CD14-positive monocyte (primary cell): ENCODE results near the gene SCUBE1. TPM values are rescaled to one million over a fixed set of nuclear protein-coding genes. Genes with fewer than 3 reads are reported as not detected.

Experiments
- DNase-seq, 3 donors: peaks; one replicate each; pipeline ENCODE4 v3.0.0-alpha.2; 2011 to 2022
- H2AFZ ChIP-seq: 2 replicates; pipeline ENCODE4 v1.6.0; 2012; ENCODE audit warnings: mild to moderate bottlenecking, low read depth, low read length, inconsistent platforms; ENCODE audit not compliant: insufficient read depth, poor library complexity, severe bottlenecking
- H3K27ac ChIP-seq, 2 donors: 1 replicate in 1 of 2; 2 replicates in 1 of 2; pipeline ENCODE4 v1.5.1; 2012 to 2013; ENCODE audit warnings: low read length in 2 of 2, control low read depth in 1 of 2, inconsistent platforms in 1 of 2, low read depth in 1 of 2, mild to moderate bottlenecking in 1 of 2
- H3K27me3 ChIP-seq, 2 donors: one replicate each; pipeline versions ENCODE4 v1.6.0 to v1.6.1; 2011 to 2013; ENCODE audit warnings: low read length in 2 of 2; ENCODE audit not compliant: control insufficient read depth in 2 of 2, insufficient read depth in 2 of 2
- H3K36me3 ChIP-seq, 2 donors: replicated peaks in 1 of 2; 1 replicate in 1 of 2; 2 replicates in 1 of 2; pipeline versions ENCODE4 v1.5.1 to v1.6.1; 2012 to 2013; ENCODE audit warnings: low read length in 2 of 2, control low read depth in 1 of 2, inconsistent platforms in 1 of 2, mild to moderate bottlenecking in 1 of 2; ENCODE audit not compliant: insufficient read depth in 2 of 2, control insufficient read depth in 1 of 2
- H3K4me1 ChIP-seq, 2 donors: 1 replicate in 1 of 2; 2 replicates in 1 of 2; pipeline versions ENCODE4 v1.5.1 to v1.6.1; 2012 to 2013; ENCODE audit warnings: low read length in 2 of 2, control low read depth in 1 of 2, inconsistent platforms in 1 of 2, mild to moderate bottlenecking in 1 of 2, moderate library complexity in 1 of 2; ENCODE audit not compliant: insufficient read depth in 2 of 2, control insufficient read depth in 1 of 2
- H3K4me2 ChIP-seq: replicated peaks from 2 replicates; pipeline ENCODE3; 2012; ENCODE audit warnings: low read length, moderate library complexity, mild to moderate bottlenecking; ENCODE audit not compliant: poor library complexity, severe bottlenecking; ENCODE audit errors: extremely low read depth
- H3K4me3 ChIP-seq, 3 experiments: fragments of 200-600 bp in 1 of 3; sonication (generic) in 1 of 3; replicated peaks in 1 of 3; 1 replicate in 2 of 3; 2 replicates in 1 of 3; pipeline ENCODE4 v1.5.1; 2011 to 2013; ENCODE audit warnings: low read length in 3 of 3, mild to moderate bottlenecking in 3 of 3, control low read depth in 2 of 3, low read depth in 2 of 3, inconsistent platforms in 1 of 3, moderate library complexity in 1 of 3
- H3K79me2 ChIP-seq: 2 replicates; pipeline ENCODE4 v1.6.0; 2012; ENCODE audit warnings: mild to moderate bottlenecking, control low read depth, inconsistent platforms, low read length, moderate library complexity; ENCODE audit not compliant: insufficient read depth
- H3K9ac ChIP-seq: 2 replicates; pipeline ENCODE4 v1.6.0; 2017; ENCODE audit warnings: low read length, mild to moderate bottlenecking; ENCODE audit not compliant: insufficient read depth, poor library complexity, severe bottlenecking
- H3K9me3 ChIP-seq, 2 donors: replicated peaks in 1 of 2; 1 replicate in 1 of 2; 2 replicates in 1 of 2; pipeline versions ENCODE4 v1.5.1 to v1.6.1; 2012 to 2013; ENCODE audit warnings: low read length in 2 of 2, control low read depth in 1 of 2; ENCODE audit not compliant: control insufficient read depth in 1 of 2, insufficient read depth in 1 of 2
- H4K20me1 ChIP-seq: 2 replicates; pipeline ENCODE4 v1.6.0; 2012; ENCODE audit warnings: mild to moderate bottlenecking, low read length, control low read depth, moderate library complexity; ENCODE audit not compliant: insufficient read depth
- H3K27ac Mint-ChIP-seq, 7 donors: one replicate each; pipeline ENCODE4 v1.8.0; 2020; ENCODE audit warnings: mild to moderate bottlenecking in 7 of 7, mixed read lengths in 7 of 7, moderate library complexity in 6 of 7, inconsistent platforms in 2 of 7
- H3K27me3 Mint-ChIP-seq, 3 donors: one replicate each; pipeline ENCODE4 v1.8.0; 2021 to 2022; ENCODE audit warnings: low read depth in 3 of 3, mild to moderate bottlenecking in 3 of 3, mixed read lengths in 3 of 3, moderate library complexity in 3 of 3, inconsistent platforms in 1 of 3
- H3K36me3 Mint-ChIP-seq, 2 donors: one replicate each; pipeline ENCODE4 v1.8.0; 2020; ENCODE audit warnings: mixed read lengths in 2 of 2, inconsistent platforms in 1 of 2, mild to moderate bottlenecking in 1 of 2
- H3K4me1 Mint-ChIP-seq: one replicate; pipeline ENCODE4 v1.8.0; 2020; ENCODE audit warnings: mild to moderate bottlenecking, mixed read lengths
- H3K4me3 Mint-ChIP-seq, 2 donors: one replicate each; pipeline ENCODE4 v1.8.0; 2020; ENCODE audit warnings: mild to moderate bottlenecking in 2 of 2, mixed read lengths in 2 of 2, moderate library complexity in 1 of 2
- H3K9me3 Mint-ChIP-seq, 7 donors: one replicate each; pipeline ENCODE4 v1.8.0; 2020 to 2022; ENCODE audit warnings: mixed read lengths in 7 of 7, mild to moderate bottlenecking in 6 of 7, moderate library complexity in 6 of 7, inconsistent platforms in 2 of 7
- WGBS: methylation state at CpG from one replicate; pipeline ENCODE4 v1.1.5; 2013; ENCODE audit warnings: missing lambda C conversion rate; ENCODE audit not compliant: insufficient coverage; 5-methylcytosine and 5-hydroxymethylcytosine counted together
- intact Hi-C, 2 donors: fragments of 100-400 bp; cut with micrococcal nuclease; formaldehyde crosslinking; loops; one replicate each; pipeline versions ENCODE4 v1.15.0 to v1.15.1; 2023
- polyA plus RNA-seq, 3 donors: library from polyadenylated mRNA; depleted of rRNA in 1 of 3; unstranded in 2 of 3; stranded (reverse) in 1 of 3; fragments of 300-500 nt in 2 of 3; fragments of >200 nt in 1 of 3; fragmentation: Illumina TruSeq in 2 of 3; gene quantifications; 1 replicate in 2 of 3; 2 replicates in 1 of 3; pipeline ENCODE4 v1.2.3, GENCODE V29; 2012 to 2021
- TF ChIP-seq, protein P1 (sequence below): fragments of 200-600 bp; IDR thresholded peaks from one replicate; pipeline ENCODE4 v1.8.0; 2022; ENCODE audit warnings: antibody characterized with exemption, mild to moderate bottlenecking

The SCUBE1 gene
- polyA plus RNA-seq, 3 donors: 0.20 to 0.32 (median 0.26) TPM

- no peak overlapping the region for H3K4me3 ChIP-seq
- H3K4me2 ChIP-seq: no peak overlapping the region
- H3K36me3 ChIP-seq: no peaks in the 10 kb centered on the region
- TF ChIP-seq, protein P1, sequence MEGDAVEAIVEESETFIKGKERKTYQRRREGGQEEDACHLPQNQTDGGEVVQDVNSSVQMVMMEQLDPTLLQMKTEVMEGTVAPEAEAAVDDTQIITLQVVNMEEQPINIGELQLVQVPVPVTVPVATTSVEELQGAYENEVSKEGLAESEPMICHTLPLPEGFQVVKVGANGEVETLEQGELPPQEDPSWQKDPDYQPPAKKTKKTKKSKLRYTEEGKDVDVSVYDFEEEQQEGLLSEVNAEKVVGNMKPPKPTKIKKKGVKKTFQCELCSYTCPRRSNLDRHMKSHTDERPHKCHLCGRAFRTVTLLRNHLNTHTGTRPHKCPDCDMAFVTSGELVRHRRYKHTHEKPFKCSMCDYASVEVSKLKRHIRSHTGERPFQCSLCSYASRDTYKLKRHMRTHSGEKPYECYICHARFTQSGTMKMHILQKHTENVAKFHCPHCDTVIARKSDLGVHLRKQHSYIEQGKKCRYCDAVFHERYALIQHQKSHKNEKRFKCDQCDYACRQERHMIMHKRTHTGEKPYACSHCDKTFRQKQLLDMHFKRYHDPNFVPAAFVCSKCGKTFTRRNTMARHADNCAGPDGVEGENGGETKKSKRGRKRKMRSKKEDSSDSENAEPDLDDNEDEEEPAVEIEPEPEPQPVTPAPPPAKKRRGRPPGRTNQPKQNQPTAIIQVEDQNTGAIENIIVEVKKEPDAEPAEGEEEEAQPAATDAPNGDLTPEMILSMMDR: no peak
- H3K4me1 ChIP-seq: peaks cover 0 to 9% of the 10 kb centered on the region in 2 donors
- Mint-ChIP-seq H3K4me3 (no peak overlapping the region), H3K4me1 (peaks cover 8% of the 10 kb centered on the region), H3K27me3 (peaks cover 0 to 3% (median 2%) of the 10 kb centered on the region in 3 donors), H3K36me3 (no peaks in the 10 kb centered on the region), H3K27ac (peak overlapping the region in 1 of 7 donors; percentile 48), H3K9me3 (no peaks in the 10 kb centered on the region)
- H2AFZ ChIP-seq: no peak overlapping the region
- no peak overlapping the region for H3K27ac ChIP-seq
- no peaks in the 10 kb centered on the region for H3K9me3 ChIP-seq
- no peaks in the 10 kb centered on the region for H3K27me3 ChIP-seq
- H3K79me2 ChIP-seq: no peaks in the 10 kb centered on the region
- DNase-seq: peak; percentile 15 to 78 (median 32)
- intact Hi-C loops: loop anchor here (2.0 to 10.0 kb wide), 3 partner anchors 69 to 109 kb away; partner anchors contain the start of gene SCUBE1 (in 1 of the 2)
- no peaks in the 10 kb centered on the region for H4K20me1 ChIP-seq
- H3K9ac ChIP-seq: no peak overlapping the region
- 60% methylated on average over 18 of the region's 19 CpGs for WGBS
Measured at GRCh38 chr22:43275545-43276317, 67.4 kb downstream of the SCUBE1 start.

DNA sequence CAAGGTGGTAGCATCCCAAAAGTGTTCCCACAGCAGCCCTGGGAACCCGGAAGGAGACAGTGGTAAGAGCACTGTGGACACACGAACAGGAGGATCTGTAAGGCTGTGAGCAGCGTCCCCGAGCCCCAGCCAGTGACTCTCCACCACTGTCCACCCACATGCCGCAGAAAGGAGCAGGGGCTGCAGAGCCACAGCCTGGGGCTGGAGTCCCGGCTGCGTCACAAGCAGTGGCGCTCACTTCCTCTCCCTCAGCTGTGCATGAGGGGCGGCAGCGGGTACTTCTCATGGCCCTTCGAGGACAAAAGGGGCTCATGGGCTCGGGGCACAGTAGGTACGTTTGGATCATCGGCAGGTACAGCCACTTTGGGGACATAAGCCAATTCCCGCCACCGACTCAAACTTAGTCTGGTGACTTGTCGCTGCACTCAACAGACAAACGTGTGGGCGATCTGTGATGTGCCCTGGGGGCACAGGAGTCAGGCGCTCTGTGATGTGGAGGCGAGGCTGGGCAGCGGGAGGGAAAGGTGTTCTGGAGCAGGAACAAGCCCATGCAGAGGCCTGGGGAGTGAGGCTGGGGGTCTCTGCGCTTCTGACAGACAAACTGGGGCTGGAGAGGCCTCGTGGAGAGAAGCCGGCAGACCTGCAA is 68.5 kb downstream of the SCUBE1 start:
- DNase-seq: no peak
- no peaks in the 10 kb centered on the region for H3K9me3 Mint-ChIP-seq
- WGBS: 69% methylated on average over 24 of the region's 25 CpGs
- peak overlapping the region in 1 of 2 donors; percentile 26 for H3K4me3 Mint-ChIP-seq
- no peaks in the 10 kb centered on the region for H3K36me3 Mint-ChIP-seq
- peaks cover 0 to 9% of the 10 kb centered on the region in 2 donors for H3K4me1 ChIP-seq
- no peak overlapping the region for H3K27ac Mint-ChIP-seq
- no peak overlapping the region for H3K27ac ChIP-seq
- H3K4me1 Mint-ChIP-seq: peaks cover 8% of the 10 kb centered on the region
- no peaks in the 10 kb centered on the region for H3K79me2 ChIP-seq
- no peaks in the 10 kb centered on the region for H3K9me3 ChIP-seq
- no peak overlapping the region for H3K4me2 ChIP-seq
- no peaks in the 10 kb centered on the region for H3K36me3 ChIP-seq
- no peak overlapping the region for H3K9ac ChIP-seq
- H3K4me3 ChIP-seq: no peak overlapping the region
- H3K27me3 ChIP-seq: no peaks in the 10 kb centered on the region
- H2AFZ ChIP-seq: no peak overlapping the region
- TF ChIP-seq, protein P1: no peak
- intact Hi-C loops: loop anchor here (2.0 to 10.0 kb wide), 3 partner anchors 70 to 110 kb away; partner anchors contain the start of gene SCUBE1 (in 1 of the 2)
- peaks cover 0 to 3% (median 2%) of the 10 kb centered on the region in 3 donors for H3K27me3 Mint-ChIP-seq
- H4K20me1 ChIP-seq: no peaks in the 10 kb centered on the region
